ENCODE measurements around the gene PERCC1. TPM values are rescaled to one million over a fixed set of nuclear protein-coding genes. Genes with fewer than 3 reads are reported as not detected.

The PERCC1 gene
- total RNA-seq, 2 experiments from 2014 or later: not detected

GRCh38 chr16:1427473-1428461 is 3.1 kb upstream of the PERCC1 start:
- DNase-seq (ENCODE audit: low spot score): no peak

GRCh38 chr16:1428511-1428910 is 2.4 kb upstream of the PERCC1 start:
- Histone ChIP-seq H3K79me2 (ENCODE audit: insufficient read depth, low read depth, low read length) (no peaks in the 10 kb centered on the region), H4K20me1 (ENCODE audit: insufficient read depth, low read length) (no peaks in the 10 kb centered on the region), H3K4me1 (ENCODE audit: insufficient read depth, low read length, poor library complexity, severe bottlenecking) (peaks cover 4% of the 10 kb centered on the region), H2AFZ (ENCODE audit: low read length) (no peak overlapping the region), H3K36me3 (ENCODE audit: insufficient read depth, low read length) (no peaks in the 10 kb centered on the region), H3K9me2 (ENCODE audit: insufficient read depth, low read length) (no peaks in the 10 kb centered on the region), H3K27ac (ENCODE audit: low read depth, low read length, poor library complexity, severe bottlenecking) (no peak overlapping the region), H3K9me3 (ENCODE audit: low read length) (no peaks in the 10 kb centered on the region), H3K4me3 (ENCODE audit: low read depth, low read length, poor library complexity, severe bottlenecking) (no peak overlapping the region), H3K4me2 (ENCODE audit: low read length) (0 out of 2 replicates have a peak overlapping the region, but pooled peaks have one; percentile 9)
- peak; percentile 49 for DNase-seq (ENCODE audit: low spot score)
- peak; percentile 65 for TF ChIP-seq CTCF (conservative IDR thresholded peaks at IDR 0.05; ENCODE audit: low read length)
- TF ChIP-seq EZH2phosphoT487 (IDR thresholded peaks at IDR 0.05; ENCODE audit: borderline replicate concordance, low read depth, low read length): no peak
- POLR2A ChIA-PET: no interaction called here
- intact Hi-C loops (cut with micrococcal nuclease; ENCODE audit: unreplicated experiment): loop anchor here (10.0 kb wide), 1 partner anchor 186 kb away; the partner anchor contains the start of genes CRAMP1 and IFT140
- no TSS peak for BruUV-seq (replicated peaks)
- CTCF ChIA-PET (ENCODE audit: unreplicated experiment): no interaction called here

More at GRCh38 chr16:1427473-1428461, 3.1 kb upstream of the PERCC1 start:
- no peaks in the 10 kb centered on the region for H3K9me2 ChIP-seq (ENCODE audit: insufficient read depth, low read length)
- no peak overlapping the region for H3K27ac ChIP-seq (ENCODE audit: low read depth, low read length, poor library complexity, severe bottlenecking)
- H3K4me3 ChIP-seq (ENCODE audit: low read depth, low read length, poor library complexity, severe bottlenecking): no peak overlapping the region
- H3K36me3 ChIP-seq (ENCODE audit: insufficient read depth, low read length): no peaks in the 10 kb centered on the region
- no TSS peak for BruUV-seq (replicated peaks)
- H2AFZ ChIP-seq (ENCODE audit: low read length): no peak overlapping the region
- H3K79me2 ChIP-seq (ENCODE audit: insufficient read depth, low read depth, low read length): no peaks in the 10 kb centered on the region
- TF ChIP-seq CTCF (conservative IDR thresholded peaks at IDR 0.05; ENCODE audit: low read length) (no peak), EZH2phosphoT487 (IDR thresholded peaks at IDR 0.05; ENCODE audit: borderline replicate concordance, low read depth, low read length) (no peak)
- H4K20me1 ChIP-seq (ENCODE audit: insufficient read depth, low read length): no peaks in the 10 kb centered on the region
- ChIA-PET CTCF (ENCODE audit: unreplicated experiment) (no interaction called here), POLR2A (no interaction called here)
- intact Hi-C loops (cut with micrococcal nuclease; ENCODE audit: unreplicated experiment): loop anchor here (10.0 kb wide), 1 partner anchor 187 kb away; the partner anchor contains the start of genes CRAMP1 and IFT140
- H3K4me2 ChIP-seq (ENCODE audit: low read length): no peak overlapping the region
- peaks cover 4% of the 10 kb centered on the region for H3K4me1 ChIP-seq (ENCODE audit: insufficient read depth, low read length, poor library complexity, severe bottlenecking)
- H3K9me3 ChIP-seq (ENCODE audit: low read length): no peaks in the 10 kb centered on the region

Data from OCI-LY7 (cell line).